ENCODE data around the gene SLC47A1. TPM values are rescaled to one million over a fixed set of nuclear protein-coding genes. Genes with fewer than 3 reads are reported as not detected.

SLC47A1 gene
- total and polyA plus RNA-seq, 2 of the 8 experiments (the other 6 are each of a cell fraction or from before 2014, with no cell fraction given): 1.5 to 3.6 TPM

DNA sequence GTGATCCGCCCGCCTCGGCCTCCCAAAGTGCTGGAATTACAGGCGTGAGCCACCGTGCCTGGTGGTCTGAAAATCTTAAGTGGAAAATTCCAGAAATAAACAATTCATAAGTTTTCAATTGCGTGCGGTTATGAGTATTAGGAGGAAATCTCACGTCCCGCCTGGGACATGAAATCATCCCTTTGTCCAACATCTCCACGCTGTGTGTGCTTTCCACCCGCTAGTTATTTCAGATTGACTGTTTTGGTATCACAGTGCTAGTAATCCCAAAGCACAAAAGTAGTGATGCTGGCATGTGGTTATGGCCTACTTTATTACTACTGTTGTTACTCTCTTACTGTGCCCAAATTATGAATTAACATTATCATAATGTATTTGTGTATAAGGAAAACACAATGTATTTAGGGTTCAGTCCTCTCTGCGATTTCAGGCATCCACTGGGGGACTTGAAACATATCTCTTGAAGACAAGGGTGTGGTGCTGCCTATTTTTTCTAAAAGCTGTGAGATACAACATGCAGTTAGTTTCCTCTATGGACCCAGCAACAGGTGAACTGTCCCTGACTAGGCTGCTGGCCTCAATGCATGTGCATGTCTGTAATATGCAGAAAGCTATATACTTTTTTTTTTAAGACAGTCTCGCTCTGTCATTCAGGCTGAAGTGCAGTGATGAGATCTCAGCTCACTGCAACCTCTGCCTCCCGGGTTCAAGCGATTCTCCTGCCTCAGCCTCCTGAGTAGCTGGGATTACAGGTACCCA lies 32.3 kb downstream of the SLC47A1 start:
- no peak overlapping the region for H2BK15ac ChIP-seq (ENCODE audit: low read length)
- no peak overlapping the region for H2BK20ac ChIP-seq (ENCODE audit: low read length)
- WGBS, 2 experiments (ENCODE audit: extremely low coverage in 1 of 2, insufficient coverage in 1 of 2, insufficient read length in 1 of 2, insufficient replicate concordance in 2 of 2, low coverage in 1 of 2, low lambda C conversion rate in 2 of 2, missing lambda C conversion rate in 1 of 2): 94% methylated on average over 13 of the region's 15 CpGs; no CpG with 5 or more reads in 1 of the 2 experiments
- no peak overlapping the region for H4K91ac ChIP-seq (replicated peaks; ENCODE audit: insufficient read length, low read length)
- no peaks in the 10 kb centered on the region for H3K36me3 ChIP-seq (ENCODE audit: control insufficient read depth in 2 of 4, insufficient read depth in 4 of 4, low read length in 3 of 4)
- no peaks in the 10 kb centered on the region for H3K79me2 ChIP-seq (ENCODE audit: control insufficient read depth in 1 of 2, insufficient read depth in 2 of 2, low read length in 2 of 2)
- no peak overlapping the region for H3K56ac ChIP-seq (replicated peaks; ENCODE audit: insufficient read length, low read depth, low read length)
- no peak for TF ChIP-seq ASH2L (IDR thresholded peaks at IDR 0.05; ENCODE audit: low read length)
- TF ChIP-seq SP4 (IDR thresholded peaks at IDR 0.05; ENCODE audit: low read length): no peak
- no peak for TF ChIP-seq TBP (IDR thresholded peaks at IDR 0.05; ENCODE audit: low read depth, low read length)
- no peak for TF ChIP-seq EGR1 (IDR thresholded peaks at IDR 0.05; ENCODE audit: borderline replicate concordance, low read depth, low read length)
- TF ChIP-seq RXRA (IDR thresholded peaks at IDR 0.05; ENCODE audit: insufficient read depth, low read depth, low read length): no peak
- no peak for TF ChIP-seq GTF2F1 (IDR thresholded peaks at IDR 0.05; ENCODE audit: borderline replicate concordance, low read depth, low read length)
- no peaks in the 10 kb centered on the region for H3K79me1 ChIP-seq (ENCODE audit: low read depth, low read length)
- no peak overlapping the region for H3K18ac ChIP-seq (ENCODE audit: extremely low read depth, low read length)
- POLR2A ChIA-PET (ENCODE audit: partially characterized antibody): no interaction called here
- no peak overlapping the region for H4K8ac ChIP-seq (ENCODE audit: extremely low read depth, insufficient read depth, low read length)
- H2BK120ac ChIP-seq (replicated peaks; ENCODE audit: low read depth, low read length): no peak overlapping the region
- no peak overlapping the region for H2BK5ac ChIP-seq (ENCODE audit: low read depth, low read length)
- H4K5ac ChIP-seq (ENCODE audit: insufficient read length, low read depth, low read length): no peak overlapping the region
- FAIRE-seq (no peak), DNase-seq (ENCODE audit: low read depth in 1 of 2, low spot score in 2 of 2) (no peak)
- no peaks in the 10 kb centered on the region for H3K23me2 ChIP-seq (ENCODE audit: low read depth, low read length)
- H2BK12ac ChIP-seq (ENCODE audit: low read depth, low read length): no peak overlapping the region
- H3K4me1 ChIP-seq (replicated peaks in 1 of 4; ENCODE audit: control insufficient read depth in 3 of 4, insufficient read depth in 4 of 4, low read length in 3 of 4): peaks cover 0 to 2% (median 0%) of the 10 kb centered on the region in 4 experiments; a peak in 1 of 7 replicates
- H2AK5ac ChIP-seq (ENCODE audit: low read depth, low read length): no peak overlapping the region
- H3K14ac ChIP-seq (ENCODE audit: insufficient read length): no peak overlapping the region
- H4K20me1 ChIP-seq (replicated peaks in 1 of 2; ENCODE audit: control insufficient read depth in 1 of 2, insufficient read depth in 2 of 2, low read length in 2 of 2): no peaks in the 10 kb centered on the region
- CTCF ChIA-PET (ENCODE audit: partially characterized antibody): interaction anchor here (1.0 to 3.0 kb wide), 8 partner anchors 9 to 152 kb away, joined by 3 to 10 read pairs (median 6); no protein-coding TSS in a partner anchor
- H3K4me3 ChIP-seq (ENCODE audit: extremely low read depth in 1 of 4, insufficient read depth in 2 of 4, low read depth in 3 of 4, low read length in 4 of 4): no peak overlapping the region
- H3K9me3 ChIP-seq (ENCODE audit: insufficient read depth in 2 of 2, low read depth in 1 of 2, low read length in 1 of 2): no peaks in the 10 kb centered on the region
- no peak overlapping the region for H3K9ac ChIP-seq (replicated peaks in 1 of 4; ENCODE audit: extremely low read depth in 1 of 4, low read depth in 3 of 4, low read length in 3 of 4)
- no peak overlapping the region for H3K4ac ChIP-seq (replicated peaks; ENCODE audit: insufficient read length, low read depth, low read length)
- no peaks in the 10 kb centered on the region; a peak in 2 of 7 replicates for H3K27me3 ChIP-seq (replicated peaks in 1 of 4; ENCODE audit: control insufficient read depth in 3 of 4, extremely low read depth in 1 of 4, insufficient read depth in 3 of 4, low read length in 3 of 4)
- no peak overlapping the region for H3K4me2 ChIP-seq (ENCODE audit: insufficient read depth in 1 of 2, low read depth in 2 of 2, low read length in 2 of 2)
- H2AFZ ChIP-seq (ENCODE audit: low read length): no peak overlapping the region
- H3K23ac ChIP-seq (ENCODE audit: insufficient read length): no peak overlapping the region
- H3K27ac ChIP-seq (ENCODE audit: low read depth, low read length): no peak overlapping the region

All from H1 (cell line).